ENCODE measurements around the gene RLIM. TPM values are rescaled to one million over a fixed set of nuclear protein-coding genes. Genes with fewer than 3 reads are reported as not detected.
"Not testable (repeated sequence)": the region's sequence is repeated elsewhere in the genome, so short reads cannot be mapped to it uniquely, and the experiment has no call there.

RLIM gene, protein sequence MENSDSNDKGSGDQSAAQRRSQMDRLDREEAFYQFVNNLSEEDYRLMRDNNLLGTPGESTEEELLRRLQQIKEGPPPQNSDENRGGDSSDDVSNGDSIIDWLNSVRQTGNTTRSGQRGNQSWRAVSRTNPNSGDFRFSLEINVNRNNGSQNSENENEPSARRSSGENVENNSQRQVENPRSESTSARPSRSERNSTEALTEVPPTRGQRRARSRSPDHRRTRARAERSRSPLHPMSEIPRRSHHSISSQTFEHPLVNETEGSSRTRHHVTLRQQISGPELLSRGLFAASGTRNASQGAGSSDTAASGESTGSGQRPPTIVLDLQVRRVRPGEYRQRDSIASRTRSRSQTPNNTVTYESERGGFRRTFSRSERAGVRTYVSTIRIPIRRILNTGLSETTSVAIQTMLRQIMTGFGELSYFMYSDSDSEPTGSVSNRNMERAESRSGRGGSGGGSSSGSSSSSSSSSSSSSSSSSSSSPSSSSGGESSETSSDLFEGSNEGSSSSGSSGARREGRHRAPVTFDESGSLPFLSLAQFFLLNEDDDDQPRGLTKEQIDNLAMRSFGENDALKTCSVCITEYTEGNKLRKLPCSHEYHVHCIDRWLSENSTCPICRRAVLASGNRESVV
- 10 to 100 TPM; 41.9 to 61.9 (median 57.4) TPM for total RNA-seq

DNA sequence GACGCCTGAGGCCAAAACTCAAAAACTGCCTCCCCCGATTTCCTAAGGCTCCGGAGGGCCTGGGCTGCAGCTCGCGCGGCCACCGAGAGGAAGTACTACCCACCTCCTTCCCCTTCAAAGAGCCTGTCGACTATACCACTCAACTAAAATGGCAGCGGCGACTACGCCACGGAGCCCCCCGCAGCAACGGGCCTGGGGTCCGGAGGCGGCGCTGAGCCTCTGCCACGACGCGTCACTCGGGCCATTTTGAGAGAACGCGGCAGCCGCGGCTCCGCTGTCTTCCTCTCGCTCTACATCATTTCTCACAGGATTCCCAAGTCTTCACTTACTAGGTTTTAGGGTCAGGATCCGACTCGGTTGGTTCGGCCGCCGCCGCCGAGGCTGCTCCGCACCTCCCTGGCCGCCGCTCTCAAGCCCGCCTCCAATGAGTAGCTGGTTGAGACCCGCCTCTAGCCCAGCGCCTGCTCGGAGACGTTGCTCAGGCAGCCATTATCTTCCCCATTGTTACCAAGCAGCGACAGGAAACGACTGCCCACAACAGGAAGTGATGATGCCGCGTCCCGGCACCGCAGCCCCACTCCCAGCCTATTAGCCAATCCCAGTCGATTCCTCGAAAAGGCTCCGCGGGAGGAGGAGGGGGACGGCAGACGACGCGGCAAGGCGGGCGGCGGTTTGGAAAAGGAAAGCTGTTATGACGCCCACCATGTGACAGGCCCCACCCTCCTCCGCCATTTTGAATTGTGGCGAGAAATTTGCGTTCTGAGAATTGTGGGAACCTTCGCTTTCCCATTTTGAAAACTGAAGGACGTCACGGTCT lies at the start of gene RLIM:
TSS of gene RLIM (minus strand) at position 532 of the 817 bp plus-strand sequence. CDS start 18,647 bp downstream, outside the sequence.
- peaks cover 0 to 6% of the 10 kb centered on the region in 2 donors for H3K4me1 ChIP-seq (replicated peaks in 1 of 2)
- H3K4me3 ChIP-seq: peak within 1 kb of the TSS; percentile 53 to 99 (median 90)
- ATAC-seq (replicated peaks in 6 of 8): peak; percentile 95 to 98 (median 97)
- in situ Hi-C loops (cut with MboI; ENCODE audit: low pct_unique_long_range_greater_than_20kb in 2 of 9, low sequenced_read_pairs in 9 of 9, unreplicated experiment in 9 of 9): no loop called here
- peak within 1 kb of the TSS; percentile 99 for H3K27ac ChIP-seq
- 0 to 55% (median 3%) methylated on average over 1 to 29 of the region's 66 CpGs; no CpG with 5 or more reads in 4 of the 10 experiments for WGBS, 10 experiments

DNA sequence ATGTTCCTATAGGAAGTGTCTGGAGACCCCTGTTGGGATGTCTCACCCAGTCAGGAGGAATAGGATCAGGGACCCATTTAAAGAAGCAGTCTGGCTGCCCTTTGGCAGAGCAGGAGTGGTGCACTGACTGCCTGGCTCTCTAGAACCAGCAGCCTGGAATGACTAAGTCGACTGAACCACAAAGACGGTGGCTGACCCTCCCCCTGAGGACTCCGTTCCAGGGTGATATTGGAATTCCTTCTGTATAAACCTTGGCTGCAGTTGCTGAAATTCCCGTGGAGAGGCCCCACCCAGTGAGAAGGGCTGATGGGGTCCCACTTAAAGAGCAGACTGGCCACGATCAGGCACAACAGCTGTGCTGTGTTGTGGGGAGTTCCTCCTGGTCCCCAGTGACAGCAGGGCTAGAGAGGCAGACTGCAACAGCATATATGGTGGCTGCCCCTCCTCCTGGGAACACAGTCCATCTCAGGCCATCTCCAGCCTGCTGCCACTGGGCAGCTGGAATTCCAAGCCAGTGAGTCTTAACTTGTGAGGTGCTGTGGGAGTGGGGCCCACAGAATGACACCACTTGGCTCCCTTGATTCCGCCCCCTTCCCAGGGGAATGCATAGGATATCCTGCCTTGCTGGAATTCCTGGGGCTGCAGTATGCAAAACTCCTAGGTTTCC lies 41.8 kb upstream of the RLIM start:
- H3K4me1 ChIP-seq (replicated peaks in 1 of 2): no peaks in the 10 kb centered on the region
- in situ Hi-C loops (cut with MboI; ENCODE audit: low pct_unique_long_range_greater_than_20kb in 2 of 9, low sequenced_read_pairs in 9 of 9, unreplicated experiment in 9 of 9): no loop called here
- no peak for ATAC-seq (replicated peaks in 6 of 8)
- WGBS, 10 experiments: 57 to 90% (median 80%) methylated on average over 1 to 2 of the region's 6 CpGs; no CpG with 5 or more reads in 7 of the 10 experiments
- H3K27ac ChIP-seq: no peak overlapping the region
- H3K4me3 ChIP-seq: no peak overlapping the region

DNA sequence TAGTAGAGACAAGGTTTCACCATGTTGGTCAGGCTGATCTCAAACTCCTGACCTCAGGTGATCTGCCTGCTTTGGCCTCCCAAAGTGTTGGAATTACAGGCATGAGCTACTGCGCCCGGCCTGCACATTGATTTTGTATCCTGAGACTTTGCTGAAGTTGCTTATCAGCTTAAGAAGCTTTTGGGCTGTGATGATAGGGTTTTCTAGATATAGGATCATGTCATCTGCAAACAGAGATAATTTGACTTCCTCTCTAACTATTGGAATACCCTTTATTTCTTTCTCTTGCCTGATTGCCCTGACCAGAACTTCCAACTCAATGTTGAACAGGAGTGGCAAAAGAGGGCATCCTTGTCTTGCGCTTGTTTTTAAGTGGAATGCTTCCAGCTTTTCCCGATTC lies 40.5 kb upstream of the RLIM start:
- ATAC-seq (replicated peaks in 6 of 8); H3K4me3 ChIP-seq; in situ Hi-C loops (cut with MboI; ENCODE audit: low pct_unique_long_range_greater_than_20kb in 2 of 9, low sequenced_read_pairs in 9 of 9, unreplicated experiment in 9 of 9); H3K4me1 ChIP-seq (replicated peaks in 1 of 2); H3K27ac ChIP-seq: not testable (repeated sequence)
- WGBS, 10 experiments: 47 to 100% (median 96%) methylated on average over 1 to 3 of the region's 4 CpGs; no CpG with 5 or more reads in 6 of the 10 experiments

DNA sequence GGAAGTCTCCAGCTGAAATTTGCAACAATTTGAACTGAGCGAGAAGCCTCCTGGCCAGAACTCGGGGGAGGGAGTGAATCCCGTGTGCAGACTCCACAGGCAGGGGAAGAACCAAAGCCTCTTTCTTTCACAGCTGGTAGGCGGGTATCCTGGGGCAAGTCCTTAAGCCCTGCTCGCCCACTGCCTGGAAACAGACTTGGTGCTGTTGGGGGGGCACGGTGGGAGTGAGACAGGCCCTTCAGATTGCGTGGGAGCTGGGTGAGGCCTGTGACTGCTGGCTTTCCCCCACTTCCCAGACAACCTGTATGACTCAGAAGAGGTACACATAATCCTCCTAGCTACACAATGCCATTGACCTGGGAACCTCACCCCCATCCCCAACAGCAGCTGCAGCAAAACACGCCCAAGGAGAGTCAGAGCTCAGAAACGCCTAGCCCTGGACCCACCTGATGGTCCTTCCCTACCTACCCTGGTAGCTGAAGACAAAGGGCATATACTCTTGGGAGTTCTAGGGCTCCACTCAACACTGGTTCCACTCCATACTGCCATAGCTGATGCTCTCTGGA lies 22.4 kb upstream of the RLIM start:
- in situ Hi-C loops (cut with MboI; ENCODE audit: low pct_unique_long_range_greater_than_20kb in 2 of 9, low sequenced_read_pairs in 9 of 9, unreplicated experiment in 9 of 9): no loop called here
- 17 to 45% methylated on average over 2 to 6 of the region's 9 CpGs; no CpG with 5 or more reads in 8 of the 10 experiments for WGBS, 10 experiments

DNA sequence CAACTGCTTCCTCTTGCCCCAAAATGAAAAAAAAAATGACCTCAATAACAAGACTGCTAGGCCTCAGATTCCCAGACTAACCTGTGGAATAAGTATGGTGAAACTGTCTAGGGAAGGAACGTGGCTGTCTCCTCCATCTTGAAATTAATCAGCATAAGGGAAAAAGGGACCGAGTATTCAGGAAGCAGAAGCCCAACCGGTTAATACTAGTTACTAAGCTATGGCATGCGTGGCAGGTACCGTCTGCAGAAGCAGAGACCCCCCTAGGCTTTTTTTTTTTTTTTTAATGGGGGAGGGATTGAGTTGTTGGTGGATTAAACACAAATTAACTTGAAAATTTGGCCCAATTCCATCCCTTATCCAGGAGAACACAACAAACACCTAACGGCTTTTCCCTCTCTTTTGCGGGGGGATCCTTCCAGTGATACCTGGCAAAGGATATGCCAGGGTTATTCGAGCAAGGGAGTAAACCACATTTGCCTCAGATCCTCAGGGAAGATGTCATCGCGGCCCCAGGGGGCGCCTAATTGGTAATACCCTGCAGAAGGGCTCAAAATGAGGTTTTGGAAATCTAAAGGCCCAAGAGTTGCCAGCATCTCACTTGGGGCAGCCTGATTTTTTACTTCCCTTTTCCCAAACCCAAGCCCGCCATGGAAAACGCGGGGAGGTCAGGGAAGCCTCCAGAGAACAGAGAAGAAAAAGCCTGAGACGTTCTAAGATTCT lies 893 bp downstream of the RLIM start:
- Histone ChIP-seq H3K4me3 (peak overlapping the region; percentile 53 to 99 (median 90)), H3K27ac (peak overlapping the region; percentile 99), H3K4me1 (replicated peaks in 1 of 2) (peaks cover 0 to 6% of the 10 kb centered on the region in 2 donors)
- WGBS, 10 experiments: 0 to 20% (median 3%) methylated on average over 1 to 3 of the region's 15 CpGs; no CpG with 5 or more reads in 4 of the 10 experiments
- ATAC-seq (replicated peaks in 6 of 8): peak; percentile 10 to 69 (median 42)
- in situ Hi-C loops (cut with MboI; ENCODE audit: low pct_unique_long_range_greater_than_20kb in 2 of 9, low sequenced_read_pairs in 9 of 9, unreplicated experiment in 9 of 9): no loop called here

More for the DNA sequence above, 22.4 kb upstream of the RLIM start:
- ATAC-seq (replicated peaks in 6 of 8): no peak
- H3K27ac ChIP-seq: no peak overlapping the region
- no peaks in the 10 kb centered on the region for H3K4me1 ChIP-seq (replicated peaks in 1 of 2)
- H3K4me3 ChIP-seq: no peak overlapping the region

DNA sequence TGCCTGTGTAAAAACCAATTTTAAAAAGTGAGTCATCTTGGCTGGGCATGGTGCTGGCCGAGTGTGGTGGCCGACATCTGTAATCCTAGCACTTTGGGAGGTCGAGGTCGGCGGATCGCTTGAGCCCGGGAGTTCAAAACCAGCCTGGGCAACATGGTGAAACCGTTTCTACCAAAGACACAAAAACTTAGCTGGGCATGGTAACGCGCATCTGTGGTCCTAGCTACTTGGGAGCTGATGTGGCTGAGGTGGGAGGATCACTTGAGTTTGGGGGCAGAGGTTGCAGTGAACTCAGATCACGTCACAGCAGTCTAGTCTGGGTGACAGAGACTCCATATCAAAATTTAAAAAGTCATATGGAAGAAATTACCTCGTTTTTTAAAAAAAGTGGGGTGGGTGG lies 7.6 kb downstream of the RLIM start:
- in situ Hi-C loops (cut with MboI; ENCODE audit: low pct_unique_long_range_greater_than_20kb in 2 of 9, low sequenced_read_pairs in 9 of 9, unreplicated experiment in 9 of 9): no loop called here
- no peak overlapping the region for H3K4me3 ChIP-seq
- ATAC-seq (replicated peaks in 6 of 8): no peak
- 56 to 74% methylated on average over 5 to 10 of the region's 12 CpGs; no CpG with 5 or more reads in 8 of the 10 experiments for WGBS, 10 experiments
- no peak overlapping the region for H3K27ac ChIP-seq
- H3K4me1 ChIP-seq (replicated peaks in 1 of 2): peaks cover 0 to 6% of the 10 kb centered on the region in 2 donors

DNA sequence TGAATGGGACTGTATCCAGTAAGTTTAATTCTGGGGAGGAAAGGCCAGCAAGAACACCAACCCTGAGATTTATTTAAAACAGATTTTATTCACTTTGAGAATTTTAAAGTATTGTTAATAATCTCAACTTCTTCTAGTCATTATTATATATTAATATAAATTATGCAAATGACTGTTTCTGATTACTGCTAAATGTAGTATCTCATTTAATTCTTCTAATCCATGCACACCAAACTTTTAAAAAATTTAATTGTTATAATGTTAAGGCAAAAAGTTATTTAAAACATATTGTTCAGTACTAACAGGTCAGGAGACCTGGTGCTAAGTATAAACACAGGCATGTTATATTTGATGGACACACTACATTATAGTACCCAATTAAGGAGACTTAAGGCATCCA lies 8.1 kb downstream of the RLIM start:
- in situ Hi-C loops (cut with MboI; ENCODE audit: low pct_unique_long_range_greater_than_20kb in 2 of 9, low sequenced_read_pairs in 9 of 9, unreplicated experiment in 9 of 9): no loop called here
- ATAC-seq (replicated peaks in 6 of 8): no peak
- Histone ChIP-seq H3K4me1 (replicated peaks in 1 of 2) (peaks cover 0 to 1% of the 10 kb centered on the region in 2 donors), H3K4me3 (no peak overlapping the region), H3K27ac (no peak overlapping the region)

DNA sequence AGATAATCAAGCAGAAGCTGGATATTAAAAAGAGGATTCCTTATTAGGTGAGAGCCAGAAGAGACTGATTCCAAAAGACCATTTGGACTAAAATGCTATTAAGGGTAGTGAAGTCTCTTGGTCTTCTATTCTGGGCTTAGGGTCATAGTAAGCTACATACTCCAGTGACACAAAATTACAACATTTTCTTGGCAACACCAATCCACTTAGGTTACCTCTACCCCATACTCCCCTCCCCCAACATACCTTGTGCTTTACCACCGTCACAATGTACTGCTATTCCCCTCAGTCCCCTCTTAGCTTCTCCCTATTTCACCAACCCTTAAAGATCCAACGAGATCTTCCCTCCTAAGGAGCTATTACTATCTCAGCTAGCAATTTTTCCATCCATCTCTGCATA lies 11.4 kb downstream of the RLIM start:
- Histone ChIP-seq H3K4me1 (replicated peaks in 1 of 2) (no peaks in the 10 kb centered on the region), H3K27ac (no peak overlapping the region), H3K4me3 (no peak overlapping the region)
- peak in 1 of 8 experiments; percentile 7 for ATAC-seq (replicated peaks in 6 of 8)
- WGBS, 10 experiments: 64 to 100% (median 83%) methylated on average over 1 to 2 of the region's 2 CpGs; no CpG with 5 or more reads in 7 of the 10 experiments
- in situ Hi-C loops (cut with MboI; ENCODE audit: low pct_unique_long_range_greater_than_20kb in 2 of 9, low sequenced_read_pairs in 9 of 9, unreplicated experiment in 9 of 9): no loop called here

DNA sequence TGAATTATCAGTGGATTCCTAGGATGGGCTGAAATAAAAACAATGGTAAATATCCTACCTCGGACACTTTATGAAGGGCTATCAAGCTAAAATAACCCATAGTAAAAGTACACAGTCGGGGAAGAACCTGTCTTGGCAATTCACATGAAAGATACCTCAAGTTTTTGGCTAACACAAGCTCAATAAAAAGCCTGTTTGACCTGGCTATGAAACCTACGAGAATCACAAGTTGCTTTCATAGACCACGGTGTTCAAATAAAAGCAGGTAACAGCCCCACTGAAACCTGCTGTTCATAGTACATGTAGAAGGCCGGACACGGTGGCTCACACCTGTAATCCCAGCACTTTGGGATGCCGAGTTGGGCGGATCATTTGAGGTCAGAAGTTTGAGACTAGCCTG lies 12.3 kb downstream of the RLIM start:
- Histone ChIP-seq H3K27ac (no peak overlapping the region), H3K4me3 (no peak overlapping the region), H3K4me1 (replicated peaks in 1 of 2) (no peaks in the 10 kb centered on the region)
- in situ Hi-C loops (cut with MboI; ENCODE audit: low pct_unique_long_range_greater_than_20kb in 2 of 9, low sequenced_read_pairs in 9 of 9, unreplicated experiment in 9 of 9): no loop called here
- 0 to 100% (median 75%) methylated on average over 1 to 5 of the region's 8 CpGs; no CpG with 5 or more reads in 2 of the 10 experiments for WGBS, 10 experiments
- ATAC-seq (replicated peaks in 6 of 8): no peak

DNA sequence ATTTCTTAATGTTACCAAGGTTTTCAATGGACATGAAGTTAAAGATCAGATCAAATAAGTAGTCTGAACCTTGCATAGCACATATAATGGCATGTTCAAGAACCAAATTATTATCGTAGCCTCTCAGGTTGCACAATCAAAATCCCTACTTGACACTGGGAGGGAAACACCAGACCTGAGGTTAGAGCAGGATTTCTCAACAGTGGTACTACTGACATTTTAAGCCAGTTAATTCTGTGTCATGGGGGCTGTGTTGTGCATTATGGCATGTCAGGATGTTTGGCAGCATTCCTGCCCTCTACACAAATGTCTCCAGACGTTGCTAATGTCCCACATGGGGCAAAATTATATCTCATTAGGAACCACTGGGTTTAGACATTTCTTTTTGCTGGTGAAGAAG lies 20.8 kb downstream of the RLIM start:
- Histone ChIP-seq H3K4me1 (replicated peaks in 1 of 2) (no peaks in the 10 kb centered on the region), H3K27ac (no peak overlapping the region), H3K4me3 (no peak overlapping the region)
- WGBS, 10 experiments: 44 to 100% (median 100%) methylated on average over 1 to 2 of the region's 2 CpGs; no CpG with 5 or more reads in 5 of the 10 experiments
- in situ Hi-C loops (cut with MboI; ENCODE audit: low pct_unique_long_range_greater_than_20kb in 2 of 9, low sequenced_read_pairs in 9 of 9, unreplicated experiment in 9 of 9): no loop called here
- no peak for ATAC-seq (replicated peaks in 6 of 8)

DNA sequence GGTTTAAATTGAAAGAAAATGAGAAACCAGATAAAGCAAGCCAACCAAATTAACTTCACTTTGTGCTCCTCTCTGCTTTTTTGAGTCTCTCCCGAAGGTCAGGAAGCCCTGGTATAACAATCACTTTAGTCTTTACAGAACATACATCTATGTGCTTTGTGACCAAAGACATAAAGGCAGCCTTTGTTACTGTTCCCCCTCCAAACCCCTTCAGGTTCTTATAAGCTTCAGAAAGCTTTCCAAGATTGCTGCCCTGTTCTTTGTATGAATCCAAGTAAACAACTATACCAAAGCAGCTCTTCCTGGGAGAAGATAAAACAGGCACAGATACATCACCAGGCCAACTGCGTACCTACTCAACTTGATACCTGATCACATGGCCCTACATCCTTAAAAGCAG lies 28.7 kb downstream of the RLIM start:
- Histone ChIP-seq H3K4me3 (no peak overlapping the region), H3K4me1 (replicated peaks in 1 of 2) (no peaks in the 10 kb centered on the region), H3K27ac (no peak overlapping the region)
- ATAC-seq (replicated peaks in 6 of 8): no peak
- in situ Hi-C loops (cut with MboI; ENCODE audit: low pct_unique_long_range_greater_than_20kb in 2 of 9, low sequenced_read_pairs in 9 of 9, unreplicated experiment in 9 of 9): no loop called here
- 17 to 100% (median 90%) methylated on average over 1 to 2 of the region's 2 CpGs; no CpG with 5 or more reads in 5 of the 10 experiments for WGBS, 10 experiments

Data from motor neuron (in vitro differentiated cells).